HepG2 (cell line): ENCODE measurements around the gene WSCD1.

ENCODE experiments used
- CBX5 ChIP-seq: sonication (generic); formaldehyde crosslinking; IDR thresholded peaks from 2 replicates; pipeline ENCODE4 v1.4.0; 2020; ENCODE audit warnings: missing genetic modification reagents, borderline replicate concordance
- KDM2A ChIP-seq: sonication (generic); formaldehyde crosslinking; IDR thresholded peaks from 2 replicates; pipeline ENCODE4 v1.4.0; 2020; ENCODE audit warnings: low read depth, missing genetic modification reagents, borderline replicate concordance
- MAZ ChIP-seq, 2 experiments: sonication (generic) in 1 of 2; formaldehyde crosslinking in 1 of 2; IDR thresholded peaks; 2 replicates each; pipeline versions ENCODE4 v1.5.0 to v1.6.1; 2012 to 2020; ENCODE audit warnings: low read depth in 2 of 2, mild to moderate bottlenecking in 2 of 2, borderline replicate concordance in 1 of 2, improper control_type of control experiment in 1 of 2, low read length in 1 of 2, missing genetic modification reagents in 1 of 2, moderate library complexity in 1 of 2
- MLXIP ChIP-seq: sonication (generic); formaldehyde crosslinking; IDR thresholded peaks from 2 replicates; pipeline ENCODE4 v1.9.0; 2021; ENCODE audit warnings: missing genetic modification reagents, borderline replicate concordance
- POLR2A ChIP-seq, 2 experiments: IDR thresholded peaks; 2 replicates each; pipeline ENCODE4 v1.6.1; 2011; ENCODE audit warnings: low read depth in 2 of 2, low read length in 2 of 2, mild to moderate bottlenecking in 1 of 2, moderate library complexity in 1 of 2; ENCODE audit not compliant: insufficient read depth in 1 of 2
- SIN3A ChIP-seq: IDR thresholded peaks from 2 replicates; pipeline ENCODE4 v1.6.1; 2011; ENCODE audit warnings: low read depth, mild to moderate bottlenecking, control low read depth, low read length, borderline replicate concordance
- SMARCC2 ChIP-seq: fragments of 450-650 bp; IDR thresholded peaks from 2 replicates; pipeline ENCODE4 v1.6.1; 2017; ENCODE audit warnings: antibody characterized with exemption, mild to moderate bottlenecking
- ZNF598 ChIP-seq: sonication (generic); formaldehyde crosslinking; IDR thresholded peaks from 2 replicates; pipeline ENCODE4 v1.5.1; 2020; ENCODE audit warnings: mild to moderate bottlenecking, missing genetic modification reagents, borderline replicate concordance
- TF ChIP-seq, protein P1 (sequence below): sonication (generic); formaldehyde crosslinking; IDR thresholded peaks from 2 replicates; pipeline ENCODE4 v1.5.0; 2020; ENCODE audit warnings: mild to moderate bottlenecking, missing genetic modification reagents, moderate library complexity
- TF ChIP-seq, protein P2 (sequence below), 2 experiments: fragments of 450-650 bp in 1 of 2; sonication (generic) in 1 of 2; formaldehyde crosslinking in 1 of 2; IDR thresholded peaks; 2 replicates each; pipeline versions ENCODE4 v1.6.1 to v1.8.0; 2016 to 2022; ENCODE audit warnings: antibody characterized with exemption in 1 of 2, mild to moderate bottlenecking in 1 of 2, missing genetic modification reagents in 1 of 2

- TF ChIP-seq POLR2A (IDR thresholded peaks at IDR 0.05; ENCODE audit: insufficient read depth in 1 of 2, low read depth in 2 of 2, low read length in 2 of 2) (no peak), MAZ (IDR thresholded peaks at IDR 0.05; ENCODE audit: borderline replicate concordance, low read depth, low read length) (no peak), MAZ (CRISPR knock-in tag; IDR thresholded peaks at IDR 0.05; ENCODE audit: low read depth) (no peak), ZNF598 (no peak), SMARCC2 (no peak), CBX5 (no peak), KDM2A (CRISPR knock-in tag) (no peak), SIN3A (no peak), MLXIP (CRISPR knock-in tag) (no peak)
- TF ChIP-seq, protein P1, sequence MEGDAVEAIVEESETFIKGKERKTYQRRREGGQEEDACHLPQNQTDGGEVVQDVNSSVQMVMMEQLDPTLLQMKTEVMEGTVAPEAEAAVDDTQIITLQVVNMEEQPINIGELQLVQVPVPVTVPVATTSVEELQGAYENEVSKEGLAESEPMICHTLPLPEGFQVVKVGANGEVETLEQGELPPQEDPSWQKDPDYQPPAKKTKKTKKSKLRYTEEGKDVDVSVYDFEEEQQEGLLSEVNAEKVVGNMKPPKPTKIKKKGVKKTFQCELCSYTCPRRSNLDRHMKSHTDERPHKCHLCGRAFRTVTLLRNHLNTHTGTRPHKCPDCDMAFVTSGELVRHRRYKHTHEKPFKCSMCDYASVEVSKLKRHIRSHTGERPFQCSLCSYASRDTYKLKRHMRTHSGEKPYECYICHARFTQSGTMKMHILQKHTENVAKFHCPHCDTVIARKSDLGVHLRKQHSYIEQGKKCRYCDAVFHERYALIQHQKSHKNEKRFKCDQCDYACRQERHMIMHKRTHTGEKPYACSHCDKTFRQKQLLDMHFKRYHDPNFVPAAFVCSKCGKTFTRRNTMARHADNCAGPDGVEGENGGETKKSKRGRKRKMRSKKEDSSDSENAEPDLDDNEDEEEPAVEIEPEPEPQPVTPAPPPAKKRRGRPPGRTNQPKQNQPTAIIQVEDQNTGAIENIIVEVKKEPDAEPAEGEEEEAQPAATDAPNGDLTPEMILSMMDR (CRISPR knock-in tag), result no peak
- TF ChIP-seq, protein P2, sequence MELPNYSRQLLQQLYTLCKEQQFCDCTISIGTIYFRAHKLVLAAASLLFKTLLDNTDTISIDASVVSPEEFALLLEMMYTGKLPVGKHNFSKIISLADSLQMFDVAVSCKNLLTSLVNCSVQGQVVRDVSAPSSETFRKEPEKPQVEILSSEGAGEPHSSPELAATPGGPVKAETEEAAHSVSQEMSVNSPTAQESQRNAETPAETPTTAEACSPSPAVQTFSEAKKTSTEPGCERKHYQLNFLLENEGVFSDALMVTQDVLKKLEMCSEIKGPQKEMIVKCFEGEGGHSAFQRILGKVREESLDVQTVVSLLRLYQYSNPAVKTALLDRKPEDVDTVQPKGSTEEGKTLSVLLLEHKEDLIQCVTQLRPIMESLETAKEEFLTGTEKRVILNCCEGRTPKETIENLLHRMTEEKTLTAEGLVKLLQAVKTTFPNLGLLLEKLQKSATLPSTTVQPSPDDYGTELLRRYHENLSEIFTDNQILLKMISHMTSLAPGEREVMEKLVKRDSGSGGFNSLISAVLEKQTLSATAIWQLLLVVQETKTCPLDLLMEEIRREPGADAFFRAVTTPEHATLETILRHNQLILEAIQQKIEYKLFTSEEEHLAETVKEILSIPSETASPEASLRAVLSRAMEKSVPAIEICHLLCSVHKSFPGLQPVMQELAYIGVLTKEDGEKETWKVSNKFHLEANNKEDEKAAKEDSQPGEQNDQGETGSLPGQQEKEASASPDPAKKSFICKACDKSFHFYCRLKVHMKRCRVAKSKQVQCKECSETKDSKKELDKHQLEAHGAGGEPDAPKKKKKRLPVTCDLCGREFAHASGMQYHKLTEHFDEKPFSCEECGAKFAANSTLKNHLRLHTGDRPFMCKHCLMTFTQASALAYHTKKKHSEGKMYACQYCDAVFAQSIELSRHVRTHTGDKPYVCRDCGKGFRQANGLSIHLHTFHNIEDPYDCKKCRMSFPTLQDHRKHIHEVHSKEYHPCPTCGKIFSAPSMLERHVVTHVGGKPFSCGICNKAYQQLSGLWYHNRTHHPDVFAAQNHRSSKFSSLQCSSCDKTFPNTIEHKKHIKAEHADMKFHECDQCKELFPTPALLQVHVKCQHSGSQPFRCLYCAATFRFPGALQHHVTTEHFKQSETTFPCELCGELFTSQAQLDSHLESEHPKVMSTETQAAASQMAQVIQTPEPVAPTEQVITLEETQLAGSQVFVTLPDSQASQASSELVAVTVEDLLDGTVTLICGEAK (IDR thresholded peaks at IDR 0.05), result no peak
- TF ChIP-seq, protein P2 (CRISPR knock-in tag; IDR thresholded peaks at IDR 0.05), result no peak
Measured at GRCh38 chr17:6077752-6078151, 7.6 kb downstream of the WSCD1 start.
